A549 (cell line): Measurements from ENCODE around the gene MROH7.

Experiments
- FOXS1 ChIP-seq: fragments of 250-450 bp; sonication (Bioruptor Pico); IDR thresholded peaks from 2 replicates; pipeline ENCODE4 v1.5.0; 2020; ENCODE audit warnings: mild to moderate bottlenecking, moderate library complexity
- HDAC2 ChIP-seq: fragments of 200-600 bp; sonication (generic); IDR thresholded peaks from 2 replicates; pipeline ENCODE4 v1.6.1; 2016
- JUN ChIP-seq, 2 experiments: fragments of >200 bp; sonication (Bioruptor Twin); formaldehyde crosslinking; IDR thresholded peaks; 2 replicates in 1 of 2; 3 replicates in 1 of 2; pipeline ENCODE4 v1.6.1; 2016 to 2017
- KDM1A ChIP-seq: fragments of 200-600 bp; sonication (generic); IDR thresholded peaks from 2 replicates; pipeline ENCODE4 v1.6.1; 2016; ENCODE audit warnings: low read depth, mild to moderate bottlenecking
- PHF8 ChIP-seq: fragments of 200-600 bp; sonication (generic); IDR thresholded peaks from 2 replicates; pipeline ENCODE4 v1.6.1; 2016; ENCODE audit warnings: low read depth, mild to moderate bottlenecking, antibody characterized with exemption, moderate library complexity, borderline replicate concordance
- POLR2A ChIP-seq: IDR thresholded peaks from 2 replicates; pipeline ENCODE4 v1.6.1; 2012; ENCODE audit warnings: mild to moderate bottlenecking, low read length
- RAD21 ChIP-seq, 2 experiments: fragments of >200 bp in 1 of 2; sonication (Bioruptor Twin) in 1 of 2; formaldehyde crosslinking in 1 of 2; IDR thresholded peaks in 1 of 2; conservative IDR thresholded peaks in 1 of 2; 2 replicates in 1 of 2; 3 replicates in 1 of 2; pipeline ENCODE4 v1.6.1; 2012 to 2018; ENCODE audit warnings: inconsistent platforms in 1 of 2
- SREBF2 ChIP-seq: fragments of 450-650 bp; IDR thresholded peaks from 2 replicates; pipeline ENCODE4 v1.6.1; 2014; ENCODE audit warnings: mild to moderate bottlenecking, moderate library complexity
- ZSCAN20 ChIP-seq: fragments of 250-450 bp; sonication (Bioruptor Pico); IDR thresholded peaks from 2 replicates; pipeline ENCODE4 v1.8.0; 2022; ENCODE audit warnings: mild to moderate bottlenecking, moderate library complexity
- TF ChIP-seq, protein P1 (sequence below): fragments of >200 bp; sonication (Bioruptor Twin); formaldehyde crosslinking; IDR thresholded peaks from 3 replicates; pipeline ENCODE4 v1.5.1; 2016
- TF ChIP-seq, protein P2 (sequence below): fragments of >200 bp; sonication (Bioruptor Twin); formaldehyde crosslinking; IDR thresholded peaks from 2 replicates; pipeline ENCODE4 v1.6.1; 2016
- TF ChIP-seq, protein P3 (sequence below): IDR thresholded peaks from 2 replicates; pipeline ENCODE4 v1.6.1; 2012
- TF ChIP-seq, protein P4 (sequence below): fragments of 200-600 bp; sonication (generic); IDR thresholded peaks from 2 replicates; pipeline ENCODE4 v1.6.1; 2016; ENCODE audit warnings: antibody characterized with exemption, mild to moderate bottlenecking, moderate library complexity
- TF ChIP-seq, protein P5 (sequence below): fragments of >200 bp; sonication (Bioruptor Twin); formaldehyde crosslinking; IDR thresholded peaks from 3 replicates; pipeline ENCODE4 v1.6.1; 2016

DNA sequence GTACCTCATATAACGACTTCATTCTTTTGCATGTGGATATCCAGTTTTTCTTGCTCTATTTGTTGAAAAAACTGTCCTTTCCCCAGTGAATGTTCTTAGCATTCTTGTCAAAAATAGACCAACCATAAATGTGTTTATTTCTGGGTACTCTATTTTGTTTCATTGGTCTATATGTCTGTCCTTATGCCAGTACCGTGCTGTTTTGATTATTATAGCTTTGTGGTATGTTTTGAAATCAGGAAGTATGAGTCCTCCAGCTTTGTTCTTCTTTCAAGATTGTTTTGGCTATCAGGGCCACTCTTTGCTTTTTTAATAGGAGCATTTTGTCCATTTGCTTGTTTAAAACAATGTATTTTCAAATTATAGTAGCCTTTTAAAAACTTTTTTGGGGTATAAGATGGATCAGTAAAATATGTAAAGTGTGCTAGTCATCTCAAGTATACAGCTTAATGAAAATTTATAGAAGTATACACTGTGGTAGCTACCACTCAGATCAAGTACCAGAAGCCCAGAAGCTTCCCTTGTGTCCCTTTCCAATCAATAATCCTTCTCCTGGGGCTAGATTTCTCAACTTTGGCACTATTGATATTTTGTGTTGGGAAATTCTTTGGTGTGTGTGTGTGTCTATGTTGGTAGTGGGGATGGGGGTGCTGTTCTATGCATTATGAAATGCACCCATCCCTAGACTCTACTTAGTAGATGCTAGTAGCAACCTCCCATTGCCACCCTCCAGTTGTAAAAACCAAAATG is 16.8 kb downstream of the MROH7 start:
- TF ChIP-seq PHF8 (no peak), FOXS1 (CRISPR knock-in tag) (no peak), HDAC2 (no peak), POLR2A (no peak), RAD21 (conservative IDR thresholded peaks at IDR 0.05 in 1 of 2, IDR thresholded peaks at IDR 0.05 in 1 of 2) (no peak), ZSCAN20 (no peak), KDM1A (no peak), JUN (IDR thresholded peaks at IDR 0.05) (no peak), SREBF2 (no peak)
- TF ChIP-seq, protein P1, sequence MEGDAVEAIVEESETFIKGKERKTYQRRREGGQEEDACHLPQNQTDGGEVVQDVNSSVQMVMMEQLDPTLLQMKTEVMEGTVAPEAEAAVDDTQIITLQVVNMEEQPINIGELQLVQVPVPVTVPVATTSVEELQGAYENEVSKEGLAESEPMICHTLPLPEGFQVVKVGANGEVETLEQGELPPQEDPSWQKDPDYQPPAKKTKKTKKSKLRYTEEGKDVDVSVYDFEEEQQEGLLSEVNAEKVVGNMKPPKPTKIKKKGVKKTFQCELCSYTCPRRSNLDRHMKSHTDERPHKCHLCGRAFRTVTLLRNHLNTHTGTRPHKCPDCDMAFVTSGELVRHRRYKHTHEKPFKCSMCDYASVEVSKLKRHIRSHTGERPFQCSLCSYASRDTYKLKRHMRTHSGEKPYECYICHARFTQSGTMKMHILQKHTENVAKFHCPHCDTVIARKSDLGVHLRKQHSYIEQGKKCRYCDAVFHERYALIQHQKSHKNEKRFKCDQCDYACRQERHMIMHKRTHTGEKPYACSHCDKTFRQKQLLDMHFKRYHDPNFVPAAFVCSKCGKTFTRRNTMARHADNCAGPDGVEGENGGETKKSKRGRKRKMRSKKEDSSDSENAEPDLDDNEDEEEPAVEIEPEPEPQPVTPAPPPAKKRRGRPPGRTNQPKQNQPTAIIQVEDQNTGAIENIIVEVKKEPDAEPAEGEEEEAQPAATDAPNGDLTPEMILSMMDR: no peak
- TF ChIP-seq, protein P2, sequence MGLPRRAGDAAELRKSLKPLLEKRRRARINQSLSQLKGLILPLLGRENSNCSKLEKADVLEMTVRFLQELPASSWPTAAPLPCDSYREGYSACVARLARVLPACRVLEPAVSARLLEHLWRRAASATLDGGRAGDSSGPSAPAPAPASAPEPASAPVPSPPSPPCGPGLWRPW: no peak
- TF ChIP-seq, protein P3, sequence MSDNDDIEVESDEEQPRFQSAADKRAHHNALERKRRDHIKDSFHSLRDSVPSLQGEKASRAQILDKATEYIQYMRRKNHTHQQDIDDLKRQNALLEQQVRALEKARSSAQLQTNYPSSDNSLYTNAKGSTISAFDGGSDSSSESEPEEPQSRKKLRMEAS: no peak
- TF ChIP-seq, protein P4, sequence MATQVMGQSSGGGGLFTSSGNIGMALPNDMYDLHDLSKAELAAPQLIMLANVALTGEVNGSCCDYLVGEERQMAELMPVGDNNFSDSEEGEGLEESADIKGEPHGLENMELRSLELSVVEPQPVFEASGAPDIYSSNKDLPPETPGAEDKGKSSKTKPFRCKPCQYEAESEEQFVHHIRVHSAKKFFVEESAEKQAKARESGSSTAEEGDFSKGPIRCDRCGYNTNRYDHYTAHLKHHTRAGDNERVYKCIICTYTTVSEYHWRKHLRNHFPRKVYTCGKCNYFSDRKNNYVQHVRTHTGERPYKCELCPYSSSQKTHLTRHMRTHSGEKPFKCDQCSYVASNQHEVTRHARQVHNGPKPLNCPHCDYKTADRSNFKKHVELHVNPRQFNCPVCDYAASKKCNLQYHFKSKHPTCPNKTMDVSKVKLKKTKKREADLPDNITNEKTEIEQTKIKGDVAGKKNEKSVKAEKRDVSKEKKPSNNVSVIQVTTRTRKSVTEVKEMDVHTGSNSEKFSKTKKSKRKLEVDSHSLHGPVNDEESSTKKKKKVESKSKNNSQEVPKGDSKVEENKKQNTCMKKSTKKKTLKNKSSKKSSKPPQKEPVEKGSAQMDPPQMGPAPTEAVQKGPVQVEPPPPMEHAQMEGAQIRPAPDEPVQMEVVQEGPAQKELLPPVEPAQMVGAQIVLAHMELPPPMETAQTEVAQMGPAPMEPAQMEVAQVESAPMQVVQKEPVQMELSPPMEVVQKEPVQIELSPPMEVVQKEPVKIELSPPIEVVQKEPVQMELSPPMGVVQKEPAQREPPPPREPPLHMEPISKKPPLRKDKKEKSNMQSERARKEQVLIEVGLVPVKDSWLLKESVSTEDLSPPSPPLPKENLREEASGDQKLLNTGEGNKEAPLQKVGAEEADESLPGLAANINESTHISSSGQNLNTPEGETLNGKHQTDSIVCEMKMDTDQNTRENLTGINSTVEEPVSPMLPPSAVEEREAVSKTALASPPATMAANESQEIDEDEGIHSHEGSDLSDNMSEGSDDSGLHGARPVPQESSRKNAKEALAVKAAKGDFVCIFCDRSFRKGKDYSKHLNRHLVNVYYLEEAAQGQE: no peak
- TF ChIP-seq, protein P5, sequence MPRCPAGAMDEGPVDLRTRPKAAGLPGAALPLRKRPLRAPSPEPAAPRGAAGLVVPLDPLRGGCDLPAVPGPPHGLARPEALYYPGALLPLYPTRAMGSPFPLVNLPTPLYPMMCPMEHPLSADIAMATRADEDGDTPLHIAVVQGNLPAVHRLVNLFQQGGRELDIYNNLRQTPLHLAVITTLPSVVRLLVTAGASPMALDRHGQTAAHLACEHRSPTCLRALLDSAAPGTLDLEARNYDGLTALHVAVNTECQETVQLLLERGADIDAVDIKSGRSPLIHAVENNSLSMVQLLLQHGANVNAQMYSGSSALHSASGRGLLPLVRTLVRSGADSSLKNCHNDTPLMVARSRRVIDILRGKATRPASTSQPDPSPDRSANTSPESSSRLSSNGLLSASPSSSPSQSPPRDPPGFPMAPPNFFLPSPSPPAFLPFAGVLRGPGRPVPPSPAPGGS: no peak
